ENCODE measurements around the gene CAMTA1. TPM values are rescaled to one million over a fixed set of nuclear protein-coding genes. Genes with fewer than 3 reads are reported as not detected.

The CAMTA1 gene
- polyA plus RNA-seq, 1 of the 3 experiments (the other 2 are of a cell fraction) = 63.1 TPM

GRCh38 chr1:7572654-7573152 is 787.4 kb downstream of the CAMTA1 start:
- H3F3A ChIP-seq (replicated peaks; ENCODE audit: insufficient read depth) = no peaks in the 10 kb centered on the region
- H3K36me3 ChIP-seq (replicated peaks in 1 of 2; ENCODE audit: control insufficient read depth in 1 of 2, insufficient read depth in 2 of 2, low read length in 1 of 2) = no peaks in the 10 kb centered on the region
- H3K27me3 ChIP-seq (ENCODE audit: insufficient read depth) = no peaks in the 10 kb centered on the region
- peaks cover 0 to 31% of the 10 kb centered on the region in 2 experiments; a peak in 1 of 4 replicates for H3K4me1 ChIP-seq (ENCODE audit: control insufficient read depth in 1 of 2, insufficient read depth in 2 of 2, low read depth in 1 of 2, low read length in 1 of 2)
- DNase-seq = peak; percentile 50
- no peak overlapping the region for H3K4me3 ChIP-seq (ENCODE audit: low read depth in 2 of 2, low read length in 1 of 2)
- no peak overlapping the region for H2AFZ ChIP-seq (ENCODE audit: low read depth)
- no peak overlapping the region for H3K9ac ChIP-seq
- ChIA-PET CTCF (interaction anchor here (0.6 to 4.1 kb wide), 12 partner anchors 7 to 592 kb away, joined by 3 to 21 read pairs (median 4); no protein-coding TSS in a partner anchor), POLR2A (interaction anchor here (0.8 to 3.2 kb wide), 5 partner anchors 9 to 57 kb away, joined by 3 to 13 read pairs (median 4); no protein-coding TSS in a partner anchor)
- 31% methylated on average over 3 of the region's 5 CpGs for WGBS (ENCODE audit: low lambda C conversion rate)
- H3K9me2 ChIP-seq = no peaks in the 10 kb centered on the region
- no peaks in the 10 kb centered on the region for H4K20me1 ChIP-seq (ENCODE audit: insufficient read depth)
- no peak for TF ChIP-seq ELF1 (IDR thresholded peaks at IDR 0.05)
- no peak for TF ChIP-seq FOSL2 (IDR thresholded peaks at IDR 0.05; ENCODE audit: borderline replicate concordance, low read depth)
- no peak for TF ChIP-seq TCF12 (IDR thresholded peaks at IDR 0.05)
- no peak for TF ChIP-seq MXI1 (IDR thresholded peaks at IDR 0.05; ENCODE audit: low read depth, low read length)
- TF ChIP-seq EZH2phosphoT487 (IDR thresholded peaks at IDR 0.05; ENCODE audit: borderline replicate concordance, low read depth) = no peak
- peak in 1 of 2 experiments; percentile 56; a peak in 1 of 4 replicates for TF ChIP-seq EP300 (IDR thresholded peaks at IDR 0.05; ENCODE audit: borderline replicate concordance in 1 of 2, low read depth in 1 of 2, low read length in 1 of 2)
- TF ChIP-seq TAF1 (IDR thresholded peaks at IDR 0.05; ENCODE audit: borderline replicate concordance, low read depth, low read length) = no peak
- TF ChIP-seq SMC3 (IDR thresholded peaks at IDR 0.05; ENCODE audit: low read depth, low read length) = no peak
- TF ChIP-seq RCOR1 (IDR thresholded peaks at IDR 0.05; ENCODE audit: low read length) = peak; percentile 72; the same call in 1 of the 2 replicates
- no peak for TF ChIP-seq USF2 (IDR thresholded peaks at IDR 0.05; ENCODE audit: borderline replicate concordance, low read depth, low read length)
- TF ChIP-seq GATA2 (CRISPR knock-in tag; IDR thresholded peaks at IDR 0.05) = peak; percentile 33; the same call in 1 of the 2 replicates
- TF ChIP-seq YY1 (IDR thresholded peaks at IDR 0.05; ENCODE audit: low read depth) = no peak
- H3K79me2 ChIP-seq (ENCODE audit: insufficient read depth) = no peaks in the 10 kb centered on the region
- no peak overlapping the region for H3K4me2 ChIP-seq
- H3K27ac ChIP-seq (ENCODE audit: low read depth in 2 of 2, low read length in 1 of 2) = peak overlapping the region in 1 of 2 experiments; percentile 76; a peak in 2 of 4 replicates
- H3K9me3 ChIP-seq = no peaks in the 10 kb centered on the region

GRCh38 chr1:7573481-7573880 is 788.2 kb downstream of the CAMTA1 start:
- Histone ChIP-seq H3K9me3 (no peaks in the 10 kb centered on the region), H4K20me1 (ENCODE audit: insufficient read depth) (no peaks in the 10 kb centered on the region), H3K4me3 (ENCODE audit: low read depth in 2 of 2, low read length in 1 of 2) (no peak overlapping the region), H2AFZ (ENCODE audit: low read depth) (no peak overlapping the region), H3K27me3 (ENCODE audit: insufficient read depth) (no peaks in the 10 kb centered on the region), H3K27ac (ENCODE audit: low read depth in 2 of 2, low read length in 1 of 2) (peak overlapping the region in 1 of 2 experiments; percentile 76; a peak in 2 of 4 replicates), H3K4me1 (ENCODE audit: control insufficient read depth in 1 of 2, insufficient read depth in 2 of 2, low read depth in 1 of 2, low read length in 1 of 2) (peaks cover 0 to 31% of the 10 kb centered on the region in 2 experiments; a peak in 1 of 4 replicates), H3K4me2 (no peak overlapping the region), H3F3A (replicated peaks; ENCODE audit: insufficient read depth) (no peaks in the 10 kb centered on the region), H3K9me2 (no peaks in the 10 kb centered on the region), H3K9ac (no peak overlapping the region), H3K36me3 (replicated peaks in 1 of 2; ENCODE audit: control insufficient read depth in 1 of 2, insufficient read depth in 2 of 2, low read length in 1 of 2) (no peaks in the 10 kb centered on the region), H3K79me2 (ENCODE audit: insufficient read depth) (no peaks in the 10 kb centered on the region)
- WGBS (ENCODE audit: low lambda C conversion rate) = 55% methylated on average over 10 of the region's 12 CpGs
- DNase-seq = no peak
- ChIA-PET CTCF (interaction anchor here (1.2 to 4.1 kb wide), 7 partner anchors 8 to 531 kb away, joined by 3 to 21 read pairs (median 7); no protein-coding TSS in a partner anchor), POLR2A (interaction anchor here (3.2 kb wide), 1 partner anchor 15 kb away, joined by 13 read pairs; no protein-coding TSS in a partner anchor)
- TF ChIP-seq NFIC (IDR thresholded peaks at IDR 0.05; ENCODE audit: borderline replicate concordance) = no peak
- no peak for TF ChIP-seq REST (IDR thresholded peaks at IDR 0.05; ENCODE audit: low read depth, low read length)
- no peak for TF ChIP-seq USF2 (IDR thresholded peaks at IDR 0.05; ENCODE audit: borderline replicate concordance, low read depth, low read length)
- no peak for TF ChIP-seq EZH2phosphoT487 (IDR thresholded peaks at IDR 0.05; ENCODE audit: borderline replicate concordance, low read depth)
- no peak for TF ChIP-seq RAD21 (IDR thresholded peaks at IDR 0.05; ENCODE audit: low read length)
- no peak for TF ChIP-seq USF1 (IDR thresholded peaks at IDR 0.05; ENCODE audit: borderline replicate concordance, low read depth)
- no peak for TF ChIP-seq FOXJ3 (CRISPR knock-in tag; IDR thresholded peaks at IDR 0.05)
- no peak for TF ChIP-seq FOXM1 (IDR thresholded peaks at IDR 0.05; ENCODE audit: low read depth)
- TF ChIP-seq YY1 (IDR thresholded peaks at IDR 0.05; ENCODE audit: low read depth) = no peak
- no peak for TF ChIP-seq TCF12 (IDR thresholded peaks at IDR 0.05)
